Stomach (tissue), 9 donors: ENCODE results near the gene SARS1. TPM values are rescaled to one million over a fixed set of nuclear protein-coding genes. Genes with fewer than 3 reads are reported as not detected.

ENCODE experiments used
- DNase-seq, 2 donors: peaks; one replicate each; pipeline versions ENCODE4 v3.0.0 to v3.0.0-alpha.2; 2013 to 2019
- H3K27ac ChIP-seq, 5 donors: fragments of 200-600 bp in 4 of 5; sonication (generic) in 4 of 5; one replicate each; pipeline ENCODE4 v1.5.1; 2013 to 2019; ENCODE audit warnings: mild to moderate bottlenecking in 1 of 5, moderate library complexity in 1 of 5
- H3K27me3 ChIP-seq, 3 donors: fragments of 200-600 bp; sonication (generic); one replicate each; pipeline ENCODE4 v1.5.1; 2017 to 2019; ENCODE audit warnings: mixed run types in 1 of 3
- H3K36me3 ChIP-seq, 4 donors: fragments of 200-600 bp; sonication (generic); 1 replicate in 3 of 4; 2 replicates in 1 of 4; pipeline ENCODE4 v1.5.1; 2016 to 2019
- H3K4me1 ChIP-seq, 4 donors: fragments of 200-600 bp; sonication (generic); one replicate each; pipeline ENCODE4 v1.5.1; 2016 to 2019
- H3K4me3 ChIP-seq, 4 donors: fragments of 200-600 bp; sonication (generic) in 3 of 4; one replicate each; pipeline ENCODE4 v1.5.1; 2016 to 2019; ENCODE audit warnings: mild to moderate bottlenecking in 1 of 4
- H3K9me3 ChIP-seq, 4 donors: fragments of 200-600 bp; sonication (generic); one replicate each; pipeline ENCODE4 v1.5.1; 2016 to 2019
- CTCF ChIP-seq, 7 experiments: fragments of 450-650 bp in 4 of 7; fragments of 200-600 bp in 3 of 7; sonication (generic) in 3 of 7; IDR thresholded peaks; one replicate each; pipeline ENCODE4 v1.5.1; 2016 to 2019; ENCODE audit warnings: antibody characterized with exemption in 7 of 7, control low read depth in 2 of 7, mild to moderate bottlenecking in 1 of 7
- EP300 ChIP-seq: sonication (generic); formaldehyde crosslinking; IDR thresholded peaks from one replicate; pipeline ENCODE4 v1.6.1; 2017; ENCODE audit warnings: antibody characterized with exemption
- POLR2A ChIP-seq, 4 donors: fragments of 450-650 bp; IDR thresholded peaks; one replicate each; pipeline ENCODE4 v1.6.1; 2016; ENCODE audit warnings: antibody characterized with exemption in 4 of 4, control low read depth in 2 of 4, mild to moderate bottlenecking in 1 of 4, moderate library complexity in 1 of 4
- POLR2AphosphoS5 ChIP-seq, 3 donors: sonication (generic); formaldehyde crosslinking; IDR thresholded peaks; one replicate each; pipeline ENCODE4 v1.6.1; 2016; ENCODE audit warnings: antibody characterized with exemption in 3 of 3
- WGBS, 5 donors: extraction: QIAGEN DNeasy Blood & Tissue Kit in 3 of 5; methylation state at CpG; one replicate each; pipeline versions ENCODE4 v1.1.5 to v1.1.7; 2013 to 2018; 5-methylcytosine and 5-hydroxymethylcytosine counted together
- intact Hi-C: fragments of 100-400 bp; cut with DNase I; formaldehyde crosslinking; loops from one replicate; pipeline ENCODE4 v1.15.1; 2023; ENCODE audit warnings: low total_unique reads
- polyA plus RNA-seq, 3 donors: library from polyadenylated mRNA; stranded (reverse); fragments of 200-250 nt; gene quantifications; one replicate each; pipeline ENCODE4 v1.2.3, GENCODE V29; 2013
- total RNA-seq, 5 donors: library from RNA; depleted of rRNA; stranded (reverse); fragments of >200 nt; gene quantifications; one replicate each; pipeline versions ENCODE4 v1.1.0 to v1.2.3, GENCODE V29; 2014 to 2016
- donor health status: healthy with polysubstance abuse.
- donor health status: Bipolar disorder and iron deficiency.
- donor health status: healthy.

The SARS1 gene
- total and polyA plus RNA-seq, 8 donors = 80.8 to 232 (median 110) TPM

GRCh38 chr1:109261006-109261405, 47.3 kb downstream of the SARS1 start:
- WGBS, 5 donors = 87 to 94% (median 92%) methylated on average over 14 to 16 of the region's 16 CpGs
- Histone ChIP-seq H3K27ac (no peak overlapping the region), H3K9me3 (no peaks in the 10 kb centered on the region), H3K4me1 (peaks cover 0 to 14% (median 7%) of the 10 kb centered on the region in 4 donors), H3K27me3 (no peaks in the 10 kb centered on the region), H3K36me3 (peaks cover 0 to 44% (median 24%) of the 10 kb centered on the region in 4 donors), H3K4me3 (no peak overlapping the region)
- no peak for DNase-seq
- intact Hi-C loops = loop anchor here (5.0 kb wide), 1 partner anchor 141 kb away; no protein-coding TSS in a partner anchor
- no peak for TF ChIP-seq EP300

GRCh38 chr1:109261578-109261977, 47.9 kb downstream of the SARS1 start:
- H3K4me1 ChIP-seq = peaks cover 0 to 14% (median 6%) of the 10 kb centered on the region in 4 donors
- no peak overlapping the region for H3K4me3 ChIP-seq
- WGBS, 5 donors = 82 to 93% (median 87%) methylated on average over 6 of the region's 6 CpGs
- H3K27me3 ChIP-seq = no peaks in the 10 kb centered on the region
- intact Hi-C loops = loop anchor here (5.0 kb wide), 1 partner anchor 141 kb away; no protein-coding TSS in a partner anchor
- no peak for DNase-seq
- peaks cover 0 to 46% (median 24%) of the 10 kb centered on the region in 4 donors for H3K36me3 ChIP-seq
- H3K9me3 ChIP-seq = no peaks in the 10 kb centered on the region
- H3K27ac ChIP-seq = no peak overlapping the region
- TF ChIP-seq POLR2A (IDR thresholded peaks at IDR 0.05) (no peak), POLR2AphosphoS5 (IDR thresholded peaks at IDR 0.05) (no peak), EP300 (no peak), CTCF (IDR thresholded peaks at IDR 0.05) (no peak)

GRCh38 chr1:109262231-109263055, 48.7 kb downstream of the SARS1 start:
- DNase-seq = no peak
- H3K27ac ChIP-seq = no peak overlapping the region
- H3K4me3 ChIP-seq = no peak overlapping the region
- H3K36me3 ChIP-seq = peaks cover 0 to 53% (median 25%) of the 10 kb centered on the region in 4 donors
- no peak for TF ChIP-seq POLR2A (IDR thresholded peaks at IDR 0.05)
- no peak for TF ChIP-seq EP300
- no peak for TF ChIP-seq POLR2AphosphoS5 (IDR thresholded peaks at IDR 0.05)
- TF ChIP-seq CTCF (IDR thresholded peaks at IDR 0.05) = no peak
- intact Hi-C loops = loop anchor here (5.0 kb wide), 1 partner anchor 140 kb away; no protein-coding TSS in a partner anchor
- no peaks in the 10 kb centered on the region for H3K27me3 ChIP-seq
- no peaks in the 10 kb centered on the region for H3K9me3 ChIP-seq
- WGBS, 5 donors = 81 to 89% (median 84%) methylated on average over 5 to 22 of the region's 22 CpGs
- peaks cover 0 to 14% (median 6%) of the 10 kb centered on the region in 4 donors for H3K4me1 ChIP-seq

- Histone ChIP-seq H3K9me3 (no peaks in the 10 kb centered on the region), H3K4me3 (no peak overlapping the region), H3K36me3 (peaks cover 0 to 61% (median 28%) of the 10 kb centered on the region in 4 donors), H3K27ac (no peak overlapping the region), H3K4me1 (peaks cover 0 to 14% (median 6%) of the 10 kb centered on the region in 4 donors), H3K27me3 (no peaks in the 10 kb centered on the region)
- no peak for TF ChIP-seq CTCF (IDR thresholded peaks at IDR 0.05)
- no peak for TF ChIP-seq EP300
- no peak for TF ChIP-seq POLR2A (IDR thresholded peaks at IDR 0.05)
- TF ChIP-seq POLR2AphosphoS5 (IDR thresholded peaks at IDR 0.05) = no peak
- no peak for DNase-seq
- intact Hi-C loops = loop anchor here (5.0 kb wide), 1 partner anchor 139 kb away; no protein-coding TSS in a partner anchor
- 52 to 66% (median 59%) methylated on average over 9 to 12 of the region's 12 CpGs for WGBS, 5 donors
Measured at GRCh38 chr1:109263234-109263596, 49.5 kb downstream of the SARS1 start.
